Glutamatergic neuron (in vitro differentiated cells): ENCODE measurements around the gene INO80C. TPM values are rescaled to one million over a fixed set of nuclear protein-coding genes. Genes with fewer than 3 reads are reported as not detected.

Source experiments
- DNase-seq: peaks from one replicate; pipeline ENCODE4 v3.0.0; 2022
- H3K27ac Mint-ChIP-seq: one replicate; pipeline ENCODE4 v1.8.0; 2020; ENCODE audit warnings: mild to moderate bottlenecking, mixed read lengths, inconsistent platforms; ENCODE audit not compliant: unreplicated experiment
- H3K27me3 Mint-ChIP-seq: one replicate; pipeline ENCODE4 v1.8.0; 2020; ENCODE audit warnings: mild to moderate bottlenecking, moderate library complexity, mixed read lengths, inconsistent platforms; ENCODE audit not compliant: unreplicated experiment
- H3K36me3 Mint-ChIP-seq: one replicate; pipeline ENCODE4 v1.8.0; 2020; ENCODE audit warnings: mild to moderate bottlenecking, mixed read lengths, inconsistent platforms; ENCODE audit not compliant: unreplicated experiment
- H3K4me1 Mint-ChIP-seq: one replicate; pipeline ENCODE4 v1.8.0; 2020; ENCODE audit warnings: mild to moderate bottlenecking, low read depth, mixed read lengths, inconsistent platforms; ENCODE audit not compliant: unreplicated experiment
- H3K4me3 Mint-ChIP-seq: one replicate; pipeline ENCODE4 v1.8.0; 2020; ENCODE audit warnings: mild to moderate bottlenecking, mixed read lengths, inconsistent platforms; ENCODE audit not compliant: unreplicated experiment
- H3K9me3 Mint-ChIP-seq: one replicate; pipeline ENCODE4 v1.8.0; 2020; ENCODE audit warnings: mild to moderate bottlenecking, moderate library complexity, mixed read lengths, inconsistent platforms; ENCODE audit not compliant: unreplicated experiment
- CTCF ChIP-seq: fragments of 200-600 bp; sonication (generic); IDR thresholded peaks from one replicate; pipeline ENCODE4 v1.5.0; 2021; ENCODE audit not compliant: partially characterized antibody, unreplicated experiment
- total RNA-seq: library from RNA; stranded (reverse); fragmentation: NEBNext Ultra II Directional; extraction: Animal tissue kit (Norgen Biotek cat#: 25700); gene quantifications from one replicate; pipeline ENCODE4 v1.2.1, GENCODE V29; 2021; ENCODE audit not compliant: unreplicated experiment

INO80C gene
- total RNA-seq, 1 donor from 2014 or later = 38.7 TPM

DNA sequence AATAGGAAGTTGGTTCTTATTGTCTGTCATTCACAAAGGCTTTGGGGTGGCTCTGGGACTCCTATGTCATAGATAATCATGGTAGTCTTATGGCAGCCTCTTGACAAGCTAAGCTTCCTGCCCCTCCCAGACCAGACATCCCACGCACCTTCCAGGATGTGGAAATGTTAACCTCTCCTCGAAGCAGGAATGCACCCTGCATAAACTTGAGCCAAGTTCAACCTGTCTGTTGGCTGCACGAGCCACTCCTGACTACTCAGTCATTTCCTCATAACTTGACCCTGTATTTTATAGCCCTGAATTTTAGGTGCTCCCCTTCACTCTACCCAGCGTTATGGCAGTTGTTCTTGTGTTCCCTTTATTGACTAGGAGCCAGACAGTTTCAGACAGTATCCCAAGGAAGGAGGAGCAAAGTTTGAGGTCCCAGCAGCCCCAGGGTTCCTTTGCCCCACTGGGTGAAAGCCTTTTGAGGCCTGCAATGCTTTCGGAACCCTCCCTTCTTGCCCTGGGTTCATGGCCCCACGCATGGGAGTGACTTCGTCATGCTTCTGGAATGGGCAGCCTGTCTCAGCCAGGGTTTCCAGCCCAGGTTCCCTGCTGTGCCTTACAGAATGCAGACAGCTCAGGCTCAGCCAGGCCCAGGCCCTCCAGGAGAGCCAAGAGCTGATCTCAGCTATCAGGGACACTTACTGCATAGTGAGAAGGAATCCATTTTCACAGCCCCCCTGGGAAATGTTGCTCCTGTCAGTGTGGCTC, 15.6 kb upstream of the INO80C start:
- H3K9me3 Mint-ChIP-seq = no peaks in the 10 kb centered on the region
- peaks cover 6% of the 10 kb centered on the region for H3K4me1 Mint-ChIP-seq
- DNase-seq = peak; percentile 38
- no peak overlapping the region for H3K4me3 Mint-ChIP-seq
- peaks cover 2% of the 10 kb centered on the region for H3K27me3 Mint-ChIP-seq
- no peak for TF ChIP-seq CTCF
- H3K36me3 Mint-ChIP-seq = no peaks in the 10 kb centered on the region
- no peak overlapping the region for H3K27ac Mint-ChIP-seq

- Mint-ChIP-seq H3K4me3 (no peak overlapping the region), H3K36me3 (no peaks in the 10 kb centered on the region), H3K27me3 (peaks cover 2% of the 10 kb centered on the region), H3K4me1 (peaks cover 6% of the 10 kb centered on the region), H3K9me3 (no peaks in the 10 kb centered on the region), H3K27ac (no peak overlapping the region)
- TF ChIP-seq CTCF = no peak
- no peak for DNase-seq
Measured at GRCh38 chr18:35512761-35513160, 15.0 kb upstream of the INO80C start.

- Mint-ChIP-seq H3K36me3 (no peaks in the 10 kb centered on the region), H3K4me1 (peaks cover 6% of the 10 kb centered on the region), H3K27me3 (peaks cover 2% of the 10 kb centered on the region), H3K4me3 (no peak overlapping the region), H3K9me3 (no peaks in the 10 kb centered on the region), H3K27ac (peak overlapping the region; percentile 35)
- TF ChIP-seq CTCF = no peak
- no peak for DNase-seq
Measured at GRCh38 chr18:35511833-35512232, 14.1 kb upstream of the INO80C start.

GRCh38 chr18:35511428-35511827, 13.7 kb upstream of the INO80C start:
- Mint-ChIP-seq H3K36me3 (no peaks in the 10 kb centered on the region), H3K4me3 (no peak overlapping the region), H3K9me3 (no peaks in the 10 kb centered on the region), H3K4me1 (peaks cover 6% of the 10 kb centered on the region), H3K27me3 (peaks cover 2% of the 10 kb centered on the region), H3K27ac (no peak overlapping the region)
- no peak for DNase-seq
- no peak for TF ChIP-seq CTCF

DNA sequence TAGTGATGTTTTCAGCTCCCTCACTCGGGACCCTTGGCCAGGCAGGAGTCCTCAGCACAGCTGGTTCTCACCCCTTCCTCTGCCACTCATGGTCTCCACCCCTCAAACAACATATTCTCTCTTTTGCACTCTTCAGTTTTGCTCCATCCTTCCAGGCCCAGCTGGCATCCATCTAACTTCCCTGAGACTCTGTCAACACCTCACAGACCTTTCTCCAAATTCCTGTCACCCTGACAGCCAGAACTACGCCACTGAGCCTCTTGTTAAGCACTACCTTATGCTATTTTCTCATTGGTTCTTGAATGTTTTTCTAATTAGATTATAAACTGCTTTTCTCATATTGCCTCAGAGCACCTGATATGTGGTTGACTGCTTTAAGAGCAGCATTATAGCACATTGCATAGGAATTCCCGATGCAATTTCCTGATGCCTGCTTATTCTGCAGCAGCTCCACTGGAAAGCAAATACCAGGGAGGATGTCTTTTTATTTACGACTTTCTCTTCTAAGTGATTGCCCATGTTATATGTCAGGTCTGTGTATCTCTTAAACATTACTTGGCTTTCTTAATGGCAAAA, 12.4 kb upstream of the INO80C start:
- Mint-ChIP-seq H3K9me3 (no peaks in the 10 kb centered on the region), H3K27ac (no peak overlapping the region), H3K4me1 (peaks cover 6% of the 10 kb centered on the region), H3K27me3 (peaks cover 2% of the 10 kb centered on the region), H3K36me3 (no peaks in the 10 kb centered on the region), H3K4me3 (no peak overlapping the region)
- DNase-seq = no peak
- TF ChIP-seq CTCF = no peak
